CD4-positive, alpha-beta T cell (primary cell): Measurements from ENCODE around the gene AP2B1. TPM values are rescaled to one million over a fixed set of nuclear protein-coding genes. Genes with fewer than 3 reads are reported as not detected.
A peak's percentile ranks its signal among the peaks of the same experiment; 100 is the strongest.

Experiments used
- ATAC-seq: fragments of 200-7000 bp; cut with Tn5 transposase; one replicate; pipeline ENCODE4 v1.10.0; 2022; ENCODE audit warnings: mild to moderate bottlenecking; ENCODE audit not compliant: poor library complexity
- CTCF ChIA-PET: fragments of 350-600 bp; sonication (Branson Sonifier 250); formaldehyde crosslinking; loops from one replicate; lab custom pipeline; 2021; ENCODE audit warnings: antibody characterized with exemption, inconsistent platforms; lab: Charles Lee
- POLR2A ChIA-PET: fragments of 350-600 bp; sonication (Branson Sonifier 250); formaldehyde crosslinking; loops from one replicate; lab custom pipeline; 2021; ENCODE audit warnings: antibody characterized with exemption, inconsistent platforms; lab: Charles Lee
- DNase-seq, 14 experiments: peaks; one replicate each; pipeline ENCODE4 v3.0.0-alpha.2; 2013 to 2020; ENCODE audit warnings: mixed read lengths in 2 of 14
- H3K27ac ChIP-seq, 2 donors: one replicate each; pipeline versions ENCODE4 v1.5.1 to v1.7.0; 2013; ENCODE audit warnings: low read length in 2 of 2, low read depth in 1 of 2, mild to moderate bottlenecking in 1 of 2
- H3K27me3 ChIP-seq, 2 experiments: 1 replicate in 1 of 2; 2 replicates in 1 of 2; pipeline versions ENCODE4 v1.6.1 to v1.7.0; 2013; ENCODE audit warnings: low read length in 2 of 2, control low read depth in 1 of 2, mild to moderate bottlenecking in 1 of 2, moderate library complexity in 1 of 2; ENCODE audit not compliant: insufficient read depth in 2 of 2, control insufficient read depth in 1 of 2
- H3K36me3 ChIP-seq: one replicate; pipeline ENCODE4 v1.6.1; 2013; ENCODE audit warnings: low read length, control low read depth; ENCODE audit not compliant: insufficient read depth
- H3K4me1 ChIP-seq: one replicate; pipeline ENCODE4 v1.6.1; 2013; ENCODE audit warnings: low read length, control low read depth; ENCODE audit not compliant: insufficient read depth
- H3K4me3 ChIP-seq: one replicate; pipeline ENCODE4 v1.5.1; 2013; ENCODE audit warnings: mild to moderate bottlenecking, low read length, moderate library complexity
- H3K9me3 ChIP-seq, 2 experiments: 1 replicate in 1 of 2; 2 replicates in 1 of 2; pipeline versions ENCODE4 v1.6.1 to v1.7.0; 2013; ENCODE audit warnings: low read length in 2 of 2, mild to moderate bottlenecking in 2 of 2, control low read depth in 1 of 2, moderate library complexity in 1 of 2; ENCODE audit not compliant: control insufficient read depth in 1 of 2, insufficient read depth in 1 of 2
- H3K27ac Mint-ChIP-seq: one replicate; pipeline ENCODE4 v1.8.0; 2020; ENCODE audit warnings: mixed read lengths
- H3K27me3 Mint-ChIP-seq: one replicate; pipeline ENCODE4 v1.8.0; 2021; ENCODE audit warnings: mixed read lengths
- H3K36me3 Mint-ChIP-seq: one replicate; pipeline ENCODE4 v1.8.0; 2021; ENCODE audit warnings: low read depth, mixed read lengths
- H3K4me1 Mint-ChIP-seq: one replicate; pipeline ENCODE4 v1.8.0; 2021; ENCODE audit warnings: low read depth, mixed read lengths
- H3K4me3 Mint-ChIP-seq: one replicate; pipeline ENCODE4 v1.8.0; 2020; ENCODE audit warnings: mild to moderate bottlenecking, mixed read lengths
- H3K9me3 Mint-ChIP-seq: one replicate; pipeline ENCODE4 v1.8.0; 2020; ENCODE audit warnings: mixed read lengths
- intact Hi-C, 2 experiments: fragments of 100-400 bp; cut with DNase I in 1 of 2; cut with micrococcal nuclease in 1 of 2; formaldehyde crosslinking; loops; one replicate each; pipeline versions ENCODE4 v1.15.1 to v1.9.0; 2023 to 2025; cut with DNase I, micrococcal nuclease
- total RNA-seq, 174 experiments: library from RNA in 2 of 174; stranded (reverse) in 2 of 174; gene quantifications; one replicate each; pipeline ENCODE4 v1.2.3 and lab custom pipeline; 2021 to 2026
- TF ChIP-seq, protein P1 (sequence below): fragments of 200-600 bp; IDR thresholded peaks from one replicate; pipeline ENCODE4 v1.8.0; 2022; ENCODE audit warnings: antibody characterized with exemption, mild to moderate bottlenecking

Gene AP2B1
- total RNA-seq, 2 experiments from 2014 or later = 67.0 to 69.2 TPM

- CTCF ChIA-PET = interaction anchor here (1.0 to 1.3 kb wide), 3 partner anchors 14 to 85 kb away, joined by 3 to 4 read pairs (median 3); no protein-coding TSS in a partner anchor
- Mint-ChIP-seq H3K36me3 (peaks cover 85% of the 10 kb centered on the region), H3K4me1 (peaks cover 9% of the 10 kb centered on the region), H3K9me3 (no peaks in the 10 kb centered on the region), H3K27me3 (no peaks in the 10 kb centered on the region), H3K27ac (peak overlapping the region; percentile 39), H3K4me3 (no peak overlapping the region)
- no peak for ATAC-seq
- POLR2A ChIA-PET = interaction anchor here (0.6 kb wide), 1 partner anchor 77 kb away, joined by 3 read pairs; no protein-coding TSS in a partner anchor
- Histone ChIP-seq H3K4me1 (no peaks in the 10 kb centered on the region), H3K9me3 (no peaks in the 10 kb centered on the region), H3K27ac (no peak overlapping the region), H3K4me3 (no peak overlapping the region), H3K36me3 (peaks cover 73% of the 10 kb centered on the region), H3K27me3 (no peaks in the 10 kb centered on the region)
- no peak for DNase-seq
- TF ChIP-seq, protein P1, sequence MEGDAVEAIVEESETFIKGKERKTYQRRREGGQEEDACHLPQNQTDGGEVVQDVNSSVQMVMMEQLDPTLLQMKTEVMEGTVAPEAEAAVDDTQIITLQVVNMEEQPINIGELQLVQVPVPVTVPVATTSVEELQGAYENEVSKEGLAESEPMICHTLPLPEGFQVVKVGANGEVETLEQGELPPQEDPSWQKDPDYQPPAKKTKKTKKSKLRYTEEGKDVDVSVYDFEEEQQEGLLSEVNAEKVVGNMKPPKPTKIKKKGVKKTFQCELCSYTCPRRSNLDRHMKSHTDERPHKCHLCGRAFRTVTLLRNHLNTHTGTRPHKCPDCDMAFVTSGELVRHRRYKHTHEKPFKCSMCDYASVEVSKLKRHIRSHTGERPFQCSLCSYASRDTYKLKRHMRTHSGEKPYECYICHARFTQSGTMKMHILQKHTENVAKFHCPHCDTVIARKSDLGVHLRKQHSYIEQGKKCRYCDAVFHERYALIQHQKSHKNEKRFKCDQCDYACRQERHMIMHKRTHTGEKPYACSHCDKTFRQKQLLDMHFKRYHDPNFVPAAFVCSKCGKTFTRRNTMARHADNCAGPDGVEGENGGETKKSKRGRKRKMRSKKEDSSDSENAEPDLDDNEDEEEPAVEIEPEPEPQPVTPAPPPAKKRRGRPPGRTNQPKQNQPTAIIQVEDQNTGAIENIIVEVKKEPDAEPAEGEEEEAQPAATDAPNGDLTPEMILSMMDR = no peak
- intact Hi-C loops = no loop called here
Observed at GRCh38 chr17:35679007-35679682, 92.0 kb downstream of the AP2B1 start.

DNA sequence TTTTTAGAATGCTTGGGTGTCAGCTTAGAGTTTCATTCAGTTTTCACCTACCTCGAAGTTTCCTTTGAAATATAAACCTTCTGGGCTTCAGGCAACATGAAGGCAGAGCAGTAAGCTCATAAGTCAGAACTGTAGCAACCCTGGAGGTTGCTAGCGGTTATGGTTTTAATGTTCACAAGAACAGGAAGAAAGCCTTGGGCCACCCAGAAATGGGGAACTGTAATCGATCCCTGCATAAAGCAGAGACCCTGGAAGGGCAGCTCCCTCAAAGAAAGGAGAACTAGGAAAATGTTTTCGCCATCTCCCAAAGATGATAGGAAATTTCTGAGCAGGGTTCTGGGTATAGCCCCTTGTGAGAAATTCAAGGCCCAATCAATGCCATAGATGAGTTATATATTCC, 96.5 kb downstream of the AP2B1 start:
- H3K27me3 ChIP-seq = no peaks in the 10 kb centered on the region
- H3K4me1 ChIP-seq = no peaks in the 10 kb centered on the region
- H3K9me3 ChIP-seq = no peaks in the 10 kb centered on the region
- DNase-seq (no peak), ATAC-seq (no peak)
- H3K9me3 Mint-ChIP-seq = no peaks in the 10 kb centered on the region
- TF ChIP-seq, protein P1 = no peak
- H3K27ac ChIP-seq = no peak overlapping the region
- H3K4me3 Mint-ChIP-seq = no peak overlapping the region
- intact Hi-C loops = no loop called here
- no peak overlapping the region for H3K27ac Mint-ChIP-seq
- peaks cover 82% of the 10 kb centered on the region for H3K36me3 ChIP-seq
- peaks cover 93% of the 10 kb centered on the region for H3K36me3 Mint-ChIP-seq
- CTCF ChIA-PET = no interaction called here
- POLR2A ChIA-PET = no interaction called here
- H3K4me1 Mint-ChIP-seq = peaks cover 4% of the 10 kb centered on the region
- no peaks in the 10 kb centered on the region for H3K27me3 Mint-ChIP-seq
- no peak overlapping the region for H3K4me3 ChIP-seq

DNA sequence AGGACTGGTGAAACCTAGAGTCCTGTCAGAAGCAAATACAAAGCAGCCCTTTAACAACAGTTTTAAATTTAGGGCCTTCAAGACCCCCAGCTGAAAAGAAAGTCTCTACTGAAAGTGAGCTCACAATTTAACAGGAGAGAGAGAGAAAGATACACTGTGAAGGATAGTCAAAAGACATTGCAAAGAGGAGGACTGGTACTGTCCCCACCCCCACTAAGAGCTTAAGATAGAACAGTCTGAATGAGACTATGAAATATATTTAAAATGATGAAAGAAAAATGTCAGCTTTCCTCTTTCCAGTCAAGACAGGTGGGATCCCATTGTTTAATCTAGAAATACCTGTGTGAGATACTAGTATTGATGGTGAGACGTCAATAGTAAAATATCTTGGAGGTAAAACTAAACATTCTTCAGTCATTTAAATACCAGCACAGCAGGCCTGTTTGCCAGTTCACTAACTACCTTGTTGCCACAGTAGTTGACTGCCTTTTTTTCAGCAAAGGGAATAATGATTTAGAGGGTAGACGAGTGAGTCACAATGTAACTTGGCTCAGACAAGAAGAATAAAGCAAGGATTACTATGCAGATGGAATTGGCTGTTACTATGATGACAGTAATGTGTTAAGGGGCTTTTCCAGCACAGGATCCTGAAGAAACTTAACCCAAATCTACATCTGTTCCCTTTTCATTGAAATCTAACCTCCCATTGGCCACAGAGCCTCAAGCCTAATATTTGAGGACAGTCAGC, 97.1 kb downstream of the AP2B1 start:
- Histone ChIP-seq H3K36me3 (peaks cover 79% of the 10 kb centered on the region), H3K9me3 (no peaks in the 10 kb centered on the region), H3K27me3 (no peaks in the 10 kb centered on the region), H3K27ac (no peak overlapping the region), H3K4me3 (no peak overlapping the region), H3K4me1 (no peaks in the 10 kb centered on the region)
- POLR2A ChIA-PET = no interaction called here
- Mint-ChIP-seq H3K4me3 (no peak overlapping the region), H3K9me3 (no peaks in the 10 kb centered on the region), H3K36me3 (peaks cover 92% of the 10 kb centered on the region), H3K27ac (no peak overlapping the region), H3K27me3 (no peaks in the 10 kb centered on the region), H3K4me1 (no peaks in the 10 kb centered on the region)
- ATAC-seq (no peak), DNase-seq (no peak)
- TF ChIP-seq, protein P1 = no peak
- CTCF ChIA-PET = no interaction called here
- intact Hi-C loops = no loop called here
